Measurements from ENCODE around the gene SSBP2.

The SSBP2 gene

GRCh38 chr5:81575924-81576323 is 175.0 kb downstream of the SSBP2 start:
- Mint-ChIP-seq H3K27ac (no peak overlapping the region), H3K9me3 (no peaks in the 10 kb centered on the region), H3K36me3 (no peaks in the 10 kb centered on the region), H3K4me1 (no peaks in the 10 kb centered on the region), H3K4me3 (no peak overlapping the region)
- no peak for ATAC-seq
- DNase-seq (ENCODE audit: low spot score in 2 of 2): no peak

GRCh38 chr5:81572201-81572600 is 178.7 kb downstream of the SSBP2 start:
- no peak for DNase-seq (ENCODE audit: low spot score in 2 of 2)
- Mint-ChIP-seq H3K36me3 (no peaks in the 10 kb centered on the region), H3K9me3 (peaks cover 2% of the 10 kb centered on the region), H3K4me1 (no peaks in the 10 kb centered on the region), H3K27ac (no peak overlapping the region), H3K4me3 (no peak overlapping the region)
- ATAC-seq: no peak

GRCh38 chr5:81558188-81558587 is 192.7 kb downstream of the SSBP2 start:
- no peak overlapping the region for H3K4me3 Mint-ChIP-seq
- no peaks in the 10 kb centered on the region for H3K9me3 Mint-ChIP-seq
- H3K4me1 Mint-ChIP-seq: peaks cover 18% of the 10 kb centered on the region
- no peaks in the 10 kb centered on the region for H3K36me3 Mint-ChIP-seq
- ATAC-seq (no peak), DNase-seq (ENCODE audit: low spot score in 2 of 2) (no peak)
- H3K27ac Mint-ChIP-seq: no peak overlapping the region

- peaks cover 18% of the 10 kb centered on the region for H3K4me1 Mint-ChIP-seq
- no peaks in the 10 kb centered on the region for H3K9me3 Mint-ChIP-seq
- no peak overlapping the region for H3K4me3 Mint-ChIP-seq
- DNase-seq (ENCODE audit: low spot score in 2 of 2) (no peak), ATAC-seq (peak; percentile 95)
- no peak overlapping the region for H3K27ac Mint-ChIP-seq
- H3K36me3 Mint-ChIP-seq: no peaks in the 10 kb centered on the region
These were observed 194.1 kb downstream of the SSBP2 start for GRCh38 chr5:81556809-81557208.

- H3K27ac Mint-ChIP-seq: no peak overlapping the region
- no peak overlapping the region for H3K4me3 Mint-ChIP-seq
- no peaks in the 10 kb centered on the region for H3K36me3 Mint-ChIP-seq
- no peaks in the 10 kb centered on the region for H3K9me3 Mint-ChIP-seq
- H3K4me1 Mint-ChIP-seq: peaks cover 18% of the 10 kb centered on the region
- DNase-seq (ENCODE audit: low spot score in 2 of 2): no peak
- ATAC-seq: no peak
These were observed 195.0 kb downstream of the SSBP2 start for GRCh38 chr5:81555865-81556264.

DNA sequence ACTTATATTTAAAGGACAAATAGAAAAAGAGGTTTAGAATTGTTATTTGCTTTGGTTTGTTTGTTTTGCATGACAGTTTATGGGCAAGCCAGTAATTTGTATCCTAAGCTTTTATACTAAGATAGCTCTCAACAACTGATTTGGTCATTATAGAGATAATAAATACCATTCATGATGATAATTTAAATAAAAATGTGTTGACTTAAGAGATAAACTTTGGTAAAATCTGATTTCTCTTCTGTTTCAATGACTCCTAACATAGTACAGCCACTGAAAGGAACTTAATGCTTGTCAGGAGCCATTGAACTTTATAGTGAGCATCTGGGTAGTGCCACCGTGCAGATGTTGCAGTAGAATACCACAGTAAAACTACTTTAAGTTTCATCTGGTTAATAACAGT is 196.2 kb downstream of the SSBP2 start:
- Mint-ChIP-seq H3K4me3 (no peak overlapping the region), H3K36me3 (no peaks in the 10 kb centered on the region), H3K9me3 (no peaks in the 10 kb centered on the region), H3K4me1 (peaks cover 18% of the 10 kb centered on the region), H3K27ac (no peak overlapping the region)
- DNase-seq (ENCODE audit: low spot score in 2 of 2) (no peak), ATAC-seq (no peak)

DNA sequence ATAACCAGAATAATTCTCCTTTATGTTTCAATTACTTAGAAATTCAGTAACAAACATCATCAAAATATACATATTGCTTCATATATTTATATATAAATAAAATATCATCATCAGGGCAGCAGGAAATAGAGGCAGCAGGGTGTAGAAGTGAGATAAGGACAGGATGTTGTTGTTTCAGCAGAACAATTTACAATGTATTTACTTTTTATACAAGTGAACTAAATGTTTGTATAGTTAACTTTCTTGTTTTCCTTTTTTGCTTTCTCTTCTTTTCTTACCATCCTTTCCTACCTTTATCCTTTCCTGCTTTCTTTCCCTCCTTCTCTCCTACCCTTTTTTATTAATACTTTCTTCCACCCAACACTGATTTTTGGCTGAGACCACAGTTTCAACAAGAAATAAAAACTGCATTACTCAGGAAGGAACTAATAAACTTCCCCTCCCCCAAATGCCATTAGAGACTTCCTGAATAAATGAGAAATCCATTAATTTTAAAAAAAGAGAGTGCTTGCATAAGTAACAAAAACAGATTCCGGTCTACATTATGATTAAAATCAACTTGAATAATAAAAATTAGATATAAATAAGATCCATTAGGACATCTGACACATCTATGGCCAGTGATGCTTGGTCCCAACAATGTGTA is 197.2 kb downstream of the SSBP2 start:
- Mint-ChIP-seq H3K27ac (no peak overlapping the region), H3K9me3 (no peaks in the 10 kb centered on the region), H3K4me3 (no peak overlapping the region)

DNA sequence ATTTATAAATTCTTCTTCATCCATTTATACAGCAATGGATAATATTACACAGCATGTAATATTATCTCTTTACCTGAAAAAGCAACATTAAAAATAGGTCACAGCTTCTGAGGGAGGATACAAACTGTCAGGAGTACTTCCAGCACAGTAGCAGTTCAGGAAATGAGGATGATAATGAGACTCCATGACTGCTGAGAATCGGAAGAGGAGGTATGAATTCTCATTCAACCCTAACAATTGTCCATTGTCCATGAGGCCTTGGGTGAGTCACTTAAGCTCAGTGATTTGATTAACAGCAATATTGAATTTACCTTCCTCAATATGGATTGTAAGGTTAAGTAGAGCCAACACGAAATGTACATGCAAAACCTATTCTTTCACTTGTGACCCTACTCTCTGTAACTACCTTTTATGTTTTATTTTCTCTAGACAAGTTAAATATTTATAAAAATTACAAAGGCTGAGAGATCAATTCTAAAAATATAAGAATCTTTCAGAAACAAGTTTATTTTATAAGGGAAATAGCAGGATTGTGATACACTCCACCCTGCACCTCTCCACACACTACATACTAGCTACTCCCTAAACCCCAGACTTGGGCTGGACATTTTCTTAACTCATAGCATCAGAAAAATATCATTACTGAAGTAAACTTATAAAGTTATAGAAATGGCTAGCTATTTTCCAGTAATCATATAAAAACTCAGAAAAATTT is 197.9 kb downstream of the SSBP2 start:
- no peak for DNase-seq (ENCODE audit: low spot score in 2 of 2)
- H3K9me3 Mint-ChIP-seq: no peaks in the 10 kb centered on the region
- no peak for ATAC-seq
- no peak overlapping the region for H3K27ac Mint-ChIP-seq
- no peak overlapping the region for H3K4me3 Mint-ChIP-seq
- peaks cover 18% of the 10 kb centered on the region for H3K4me1 Mint-ChIP-seq
- no peaks in the 10 kb centered on the region for H3K36me3 Mint-ChIP-seq

More for the DNA sequence above, 197.2 kb downstream of the SSBP2 start:
- DNase-seq (ENCODE audit: low spot score in 2 of 2): no peak
- ATAC-seq: no peak
- Mint-ChIP-seq H3K36me3 (no peaks in the 10 kb centered on the region), H3K4me1 (peaks cover 18% of the 10 kb centered on the region)

DNA sequence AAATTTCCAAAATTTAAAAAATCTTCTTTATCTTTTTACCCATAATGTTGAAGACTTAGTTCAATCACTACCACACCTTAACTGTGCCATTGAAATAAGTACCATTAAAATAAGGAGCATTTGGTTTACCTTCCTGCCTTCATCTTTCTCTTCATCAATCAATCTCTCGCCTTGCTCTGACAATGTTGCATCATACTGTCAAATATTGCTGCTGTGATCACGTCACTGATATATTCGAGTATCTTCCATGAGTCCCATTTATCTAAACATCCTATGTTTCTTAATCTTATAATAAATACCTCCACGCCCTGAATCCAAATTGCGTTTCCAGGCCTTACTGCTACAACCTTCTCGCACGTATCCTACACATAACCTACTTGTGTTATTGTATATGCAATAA is 201.8 kb downstream of the SSBP2 start:
- Mint-ChIP-seq H3K4me3 (no peak overlapping the region), H3K27ac (no peak overlapping the region), H3K4me1 (peaks cover 6% of the 10 kb centered on the region), H3K36me3 (no peaks in the 10 kb centered on the region), H3K9me3 (no peaks in the 10 kb centered on the region)
- ATAC-seq (no peak), DNase-seq (ENCODE audit: low spot score in 2 of 2) (no peak)

GRCh38 chr5:81547001-81547400 is 203.9 kb downstream of the SSBP2 start:
- H3K9me3 Mint-ChIP-seq: peaks cover 2% of the 10 kb centered on the region
- DNase-seq (ENCODE audit: low spot score in 2 of 2) (no peak), ATAC-seq (no peak)
- no peak overlapping the region for H3K4me3 Mint-ChIP-seq
- H3K36me3 Mint-ChIP-seq: no peaks in the 10 kb centered on the region
- H3K4me1 Mint-ChIP-seq: no peaks in the 10 kb centered on the region
- H3K27ac Mint-ChIP-seq: no peak overlapping the region

- Mint-ChIP-seq H3K4me1 (no peaks in the 10 kb centered on the region), H3K4me3 (no peak overlapping the region), H3K9me3 (peaks cover 2% of the 10 kb centered on the region), H3K27ac (no peak overlapping the region), H3K36me3 (no peaks in the 10 kb centered on the region)
- DNase-seq (ENCODE audit: low spot score in 2 of 2): no peak
- ATAC-seq: no peak
These were observed 205.0 kb downstream of the SSBP2 start for GRCh38 chr5:81545911-81546310.

DNA sequence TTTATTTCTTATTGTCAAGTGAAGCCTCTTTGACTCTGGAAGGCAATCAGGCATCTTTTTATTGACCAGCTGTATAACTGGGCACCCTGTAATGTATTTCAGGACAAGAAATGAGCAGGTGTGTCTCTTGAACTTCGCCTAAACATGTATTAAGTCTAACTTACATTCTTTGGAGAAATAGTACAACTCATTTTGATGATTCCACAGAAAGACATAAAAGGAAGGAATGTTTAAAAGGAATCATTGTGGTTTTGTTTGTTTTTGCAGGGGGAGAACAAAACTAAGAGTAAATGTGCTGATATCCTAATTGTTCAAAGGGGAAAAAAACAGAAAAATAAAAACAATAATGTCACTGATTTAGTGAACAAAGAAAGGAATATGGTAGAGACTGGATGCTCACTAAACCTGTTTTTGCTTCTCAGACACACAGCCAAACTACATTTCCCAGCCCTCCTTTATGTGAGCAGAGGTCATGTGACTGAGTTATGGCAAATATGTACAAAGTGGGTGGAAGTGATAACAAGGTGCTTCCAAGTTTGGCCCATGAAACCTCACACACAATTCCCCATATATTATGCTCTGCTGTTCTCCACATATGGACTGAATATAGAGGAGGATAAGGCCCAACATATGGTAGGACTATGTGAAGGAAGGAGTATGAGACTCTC is 206.4 kb downstream of the SSBP2 start:
- Mint-ChIP-seq H3K9me3 (peaks cover 2% of the 10 kb centered on the region), H3K4me3 (no peak overlapping the region), H3K27ac (no peak overlapping the region), H3K36me3 (no peaks in the 10 kb centered on the region), H3K4me1 (no peaks in the 10 kb centered on the region)
- ATAC-seq (no peak), DNase-seq (ENCODE audit: low spot score in 2 of 2) (no peak)

- H3K4me3 Mint-ChIP-seq: no peak overlapping the region
- DNase-seq (ENCODE audit: low spot score in 2 of 2) (no peak), ATAC-seq (no peak)
- no peak overlapping the region for H3K27ac Mint-ChIP-seq
- H3K36me3 Mint-ChIP-seq: no peaks in the 10 kb centered on the region
- peaks cover 2% of the 10 kb centered on the region for H3K9me3 Mint-ChIP-seq
- H3K4me1 Mint-ChIP-seq: no peaks in the 10 kb centered on the region
These were observed 208.7 kb downstream of the SSBP2 start for GRCh38 chr5:81542242-81542641.

- Mint-ChIP-seq H3K27ac (peak overlapping the region; percentile 29), H3K36me3 (no peaks in the 10 kb centered on the region), H3K9me3 (peaks cover 2% of the 10 kb centered on the region), H3K4me3 (no peak overlapping the region), H3K4me1 (no peaks in the 10 kb centered on the region)
- no peak for DNase-seq (ENCODE audit: low spot score in 2 of 2)
- ATAC-seq: no peak
These were observed 212.9 kb downstream of the SSBP2 start for GRCh38 chr5:81537905-81538547.

- Mint-ChIP-seq H3K9me3 (no peaks in the 10 kb centered on the region), H3K27ac (no peak overlapping the region), H3K4me3 (no peak overlapping the region), H3K4me1 (no peaks in the 10 kb centered on the region), H3K36me3 (no peaks in the 10 kb centered on the region)
- DNase-seq (ENCODE audit: low spot score in 2 of 2) (no peak), ATAC-seq (no peak)
These were observed 216.5 kb downstream of the SSBP2 start for GRCh38 chr5:81534441-81534840.

Data from stimulated activated effector memory CD8-positive, alpha-beta T cell treated with anti-CD3 and anti-CD28 coated beads, Interleukin-12 subunit alpha, Interleukin-12 subunit beta, amount 100 ng/mL, for 72 hours (primary cell).